HepG2 (cell line): ENCODE data around the gene MYO1B. TPM values are rescaled to one million over a fixed set of nuclear protein-coding genes. Genes with fewer than 3 reads are reported as not detected.

Experiments used
- ATAC-seq: fragments of 200-7000 bp; cut with Tn5 transposase; 3 replicates; pipeline ENCODE4 v1.9.1; 2020; ENCODE audit warnings: mild to moderate bottlenecking, moderate library complexity
- BruUV-seq: library from RNA; stranded (reverse); fragments of 400-500 nt; replicated peaks from 2 replicates; lab custom pipeline; 2021; lab: Mats Ljungman, UMichigan
- CTCF ChIA-PET: fragments of 300-600 bp; formaldehyde crosslinking; extraction: SDS; loops from one replicate; lab custom pipeline; 2021; ENCODE audit warnings: low total read pairs, inconsistent platforms, low intra/inter-chr PET ratio; lab: Yijun Ruan, JAX
- POLR2A ChIA-PET: fragments of 350-600 bp; sonication (Branson Sonifier 250); formaldehyde crosslinking; loops from one replicate; lab custom pipeline; 2020; ENCODE audit warnings: antibody characterized with exemption, inconsistent platforms; lab: Yijun Ruan, JAX
- DNase-seq: peaks from one replicate; pipeline ENCODE4 v3.0.0-alpha.2; 2015; ENCODE audit warnings: low spot score
- FAIRE-seq: peaks from 3 replicates; lab custom pipeline; 2011; peaks lifted over from hg19 to GRCh38; lab: Jason Lieb, UNC
- H2AFZ ChIP-seq: one replicate; pipeline ENCODE4 v1.6.1; 2011; ENCODE audit warnings: low read length, inconsistent platforms
- H3K27ac ChIP-seq: fragments of 300-600 bp; 3 replicates; pipeline ENCODE4 v1.8.0; 2011; ENCODE audit warnings: mixed run types, mild to moderate bottlenecking, mixed read lengths, low read length, inconsistent platforms; ENCODE audit not compliant: insufficient read depth; ENCODE audit errors: extremely low read length
- H3K27me3 ChIP-seq, 2 experiments: fragments of 200-600 bp in 1 of 2; 2 replicates in 1 of 2; 3 replicates in 1 of 2; pipeline versions ENCODE4 v1.6.0 to v1.8.0; 2011; ENCODE audit warnings: low read length in 2 of 2, mild to moderate bottlenecking in 2 of 2, moderate library complexity in 2 of 2, inconsistent platforms in 1 of 2; ENCODE audit not compliant: insufficient read depth in 2 of 2, control insufficient read depth in 1 of 2
- H3K36me3 ChIP-seq, 2 experiments: fragments of 200-600 bp in 1 of 2; replicated peaks in 1 of 2; 2 replicates in 1 of 2; 3 replicates in 1 of 2; pipeline versions ENCODE4 v1.5.1 to v1.8.0; 2011; ENCODE audit warnings: low read length in 2 of 2, inconsistent platforms in 1 of 2; ENCODE audit not compliant: insufficient read depth in 2 of 2, control insufficient read depth in 1 of 2
- H3K4me1 ChIP-seq: 2 replicates; pipeline ENCODE4 v1.5.1; 2012; ENCODE audit warnings: low read length, inconsistent platforms; ENCODE audit not compliant: insufficient read depth
- H3K4me2 ChIP-seq: 2 replicates; pipeline ENCODE4 v1.6.0; 2011; ENCODE audit warnings: low read depth, low read length, inconsistent platforms
- H3K4me3 ChIP-seq, 3 experiments: fragments of 200-600 bp in 1 of 3; sonication (generic), shearing (Covaris generic) in 1 of 3; replicated peaks in 1 of 3; 2 replicates each; pipeline ENCODE4 v1.5.1; 2011 to 2016; ENCODE audit warnings: low read length in 3 of 3, inconsistent platforms in 2 of 3, low read depth in 2 of 3, mild to moderate bottlenecking in 2 of 3, control low read depth in 1 of 3, mixed read lengths in 1 of 3; ENCODE audit not compliant: insufficient read depth in 1 of 3
- H3K79me2 ChIP-seq: one replicate; pipeline ENCODE4 v1.6.1; 2011; ENCODE audit warnings: low read length, inconsistent platforms; ENCODE audit not compliant: insufficient read depth
- H3K9ac ChIP-seq: 2 replicates; pipeline ENCODE4 v1.6.0; 2011; ENCODE audit warnings: mild to moderate bottlenecking, low read depth, low read length, inconsistent platforms; ENCODE audit not compliant: insufficient read depth
- H3K9me3 ChIP-seq: 2 replicates; pipeline ENCODE4 v1.5.1; 2012; ENCODE audit warnings: mild to moderate bottlenecking, low read length
- H4K20me1 ChIP-seq: 2 replicates; pipeline ENCODE4 v1.6.0; 2011; ENCODE audit warnings: inconsistent platforms, mild to moderate bottlenecking, low read length, moderate library complexity; ENCODE audit not compliant: insufficient read depth
- ATF1 ChIP-seq: IDR thresholded peaks from 2 replicates; pipeline ENCODE4 v1.6.1; 2016; ENCODE audit warnings: mild to moderate bottlenecking, control low read depth
- BHLHE40 ChIP-seq: IDR thresholded peaks from 2 replicates; pipeline ENCODE4 v1.6.1; 2011; ENCODE audit warnings: low read length, improper control_type of control experiment
- CREM ChIP-seq, 2 experiments: sonication (generic) in 1 of 2; formaldehyde crosslinking in 1 of 2; IDR thresholded peaks; 2 replicates each; pipeline versions ENCODE4 v1.4.0 to v1.6.1; 2016 to 2020; ENCODE audit warnings: antibody characterized with exemption in 1 of 2, mild to moderate bottlenecking in 1 of 2, missing genetic modification reagents in 1 of 2
- FOXP1 ChIP-seq, 2 experiments: fragments of 450-650 bp in 1 of 2; IDR thresholded peaks; 2 replicates each; pipeline ENCODE4 v1.6.1; 2017 to 2018; ENCODE audit warnings: antibody characterized with exemption in 1 of 2
- HMG20B ChIP-seq: conservative IDR thresholded peaks from 2 replicates; pipeline ENCODE4 v1.6.1; 2016; ENCODE audit warnings: missing genetic modification reagents, missing compliant biosample characterization
- MAX ChIP-seq: IDR thresholded peaks from 2 replicates; pipeline ENCODE4 v1.6.1; 2012; ENCODE audit warnings: inconsistent platforms
- PHB2 ChIP-seq: fragments of 450-650 bp; IDR thresholded peaks from 2 replicates; pipeline ENCODE4 v1.6.1; 2018; ENCODE audit not compliant: partially characterized antibody
- POGK ChIP-seq: sonication (generic); formaldehyde crosslinking; conservative IDR thresholded peaks from 2 replicates; pipeline ENCODE4 v1.8.0; 2022; ENCODE audit warnings: mild to moderate bottlenecking, moderate library complexity, missing genetic modification reagents
- SP2 ChIP-seq: sonication (generic); formaldehyde crosslinking; IDR thresholded peaks from 2 replicates; pipeline ENCODE4 v1.5.1; 2020; ENCODE audit warnings: mild to moderate bottlenecking, missing genetic modification reagents
- ZNF33A ChIP-seq: sonication (generic); formaldehyde crosslinking; IDR thresholded peaks from 2 replicates; pipeline ENCODE4 v1.5.1; 2020; ENCODE audit warnings: missing genetic modification reagents, mild to moderate bottlenecking, moderate library complexity, borderline replicate concordance
- ZNF382 ChIP-seq: sonication (generic); formaldehyde crosslinking; IDR thresholded peaks from 2 replicates; pipeline ENCODE4 v1.5.0; 2020; ENCODE audit warnings: missing genetic modification reagents, mild to moderate bottlenecking, borderline replicate concordance
- ZNF644 ChIP-seq: IDR thresholded peaks from 2 replicates; pipeline ENCODE4 v1.6.1; 2016; ENCODE audit warnings: low read depth
- WGBS: methylation state at CpG from one replicate; pipeline ENCODE4 v1.1.6; 2017; ENCODE audit warnings: low lambda C conversion rate; 5-methylcytosine and 5-hydroxymethylcytosine counted together
- in situ Hi-C: cut with HindIII; loops from 2 replicates; pipeline ENCODE4 v1.10.0; 2017; ENCODE audit warnings: low pct_unique_long_range_greater_than_20kb; ENCODE audit not compliant: extremely low pct_ligation_motif_present
- intact Hi-C: fragments of 100-400 bp; cut with micrococcal nuclease; formaldehyde crosslinking; loops from one replicate; pipeline ENCODE4 v1.10.0; 2022; ENCODE audit not compliant: unreplicated experiment
- polyA plus RNA-seq, 8 experiments: library from polyadenylated mRNA; depleted of rRNA in 3 of 8; stranded (reverse) in 7 of 8; unstranded in 1 of 8; fragments of >200 nt; fragmentation: Illumina TruSeq in 4 of 8; extraction: Trizol in 4 of 8; gene quantifications; 2 replicates each; pipeline versions ENCODE4 v1.2.1 to v1.2.3, GENCODE V29; 2011 to 2016; ENCODE audit warnings: low read depth in 4 of 8, missing spikeins in 1 of 8, mixed read lengths in 1 of 8; ENCODE audit not compliant: insufficient read depth in 1 of 8
- total RNA-seq, 5 experiments: library from RNA; depleted of rRNA; stranded (reverse); fragments of >200 nt; fragmentation: Illumina TruSeq; extraction: Trizol; gene quantifications; 2 replicates each; pipeline ENCODE4 v1.2.3, GENCODE V29; 2016; ENCODE audit warnings: low read depth in 1 of 5

MYO1B gene
- total and polyA plus RNA-seq, 2 of the 13 experiments (the other 11 are each of a cell fraction or from before 2014, with no cell fraction given) = 36.9 to 89.8 TPM

GRCh38 chr2:191264647-191265081, 19.5 kb downstream of the MYO1B start:
- in situ Hi-C loops (no loop called here), intact Hi-C loops (no loop called here)
- 93% methylated on average over 3 of the region's 3 CpGs for WGBS
- Histone ChIP-seq H3K27me3 (no peaks in the 10 kb centered on the region), H3K79me2 (peaks cover 100% of the 10 kb centered on the region), H3K9ac (no peak overlapping the region), H2AFZ (no peak overlapping the region), H3K36me3 (no peaks in the 10 kb centered on the region), H3K4me1 (peaks cover 62% of the 10 kb centered on the region), H3K27ac (no peak overlapping the region), H3K9me3 (no peaks in the 10 kb centered on the region), H3K4me3 (no peak overlapping the region), H3K4me2 (no peak overlapping the region), H4K20me1 (no peaks in the 10 kb centered on the region; the same call in 1 of the 2 replicates)
- TF ChIP-seq FOXP1 (IDR thresholded peaks at IDR 0.05) (no peak), FOXP1 (CRISPR knock-in tag; IDR thresholded peaks at IDR 0.05) (no peak), CREM (IDR thresholded peaks at IDR 0.05) (no peak), CREM (CRISPR knock-in tag; IDR thresholded peaks at IDR 0.05) (no peak)
- no TSS peak for BruUV-seq
- FAIRE-seq (no peak), DNase-seq (no peak), ATAC-seq (no peak)
- POLR2A ChIA-PET = interaction anchor here (1.6 kb wide), 1 partner anchor 19 kb away, joined by 4 read pairs; no protein-coding TSS in a partner anchor
- CTCF ChIA-PET = no interaction called here

GRCh38 chr2:191265311-191266170, 20.3 kb downstream of the MYO1B start:
- ATAC-seq = no peak
- ChIA-PET POLR2A (interaction anchor here (1.1 to 1.6 kb wide), 2 partner anchors 19 kb away, joined by 3 to 4 read pairs; no protein-coding TSS in a partner anchor), CTCF (no interaction called here)
- peaks cover 57% of the 10 kb centered on the region for H3K4me1 ChIP-seq
- H2AFZ ChIP-seq = no peak overlapping the region
- BruUV-seq = no TSS peak
- no peak overlapping the region for H3K9ac ChIP-seq
- no peaks in the 10 kb centered on the region for H3K9me3 ChIP-seq
- peaks cover 100% of the 10 kb centered on the region for H3K79me2 ChIP-seq
- WGBS = 99% methylated on average over 15 of the region's 15 CpGs
- H3K4me3 ChIP-seq = no peak overlapping the region
- in situ Hi-C loops = no loop called here
- no peaks in the 10 kb centered on the region for H3K36me3 ChIP-seq
- no peaks in the 10 kb centered on the region for H3K27me3 ChIP-seq
- TF ChIP-seq ZNF382 (CRISPR knock-in tag) (no peak), ZNF33A (no peak), ZNF644 (CRISPR knock-in tag) (no peak), PHB2 (no peak), BHLHE40 (no peak), ATF1 (CRISPR knock-in tag) (no peak), HMG20B (no peak), MAX (no peak), POGK (CRISPR knock-in tag) (no peak), SP2 (no peak)
- DNase-seq = no peak
- no peak for FAIRE-seq
- intact Hi-C loops = no loop called here
- peaks cover 2% of the 10 kb centered on the region; the same call in 1 of the 2 replicates for H4K20me1 ChIP-seq
- H3K4me2 ChIP-seq = no peak overlapping the region
- no peak overlapping the region for H3K27ac ChIP-seq
